Activated CD8-positive, alpha-beta memory T cell treated with anti-CD3 and anti-CD28 coated beads, Interleukin-2, amount 50 U/mL, for 4 hours (primary cell): Measurements from ENCODE around the gene PIK3C3.
"Not testable (repeated sequence)": the region's sequence is repeated elsewhere in the genome, so short reads cannot be mapped to it uniquely, and the experiment has no call there.

Experiments used
- DNase-seq: peaks from one replicate; pipeline ENCODE4 v3.0.0-alpha.2; 2020

Gene PIK3C3

DNA sequence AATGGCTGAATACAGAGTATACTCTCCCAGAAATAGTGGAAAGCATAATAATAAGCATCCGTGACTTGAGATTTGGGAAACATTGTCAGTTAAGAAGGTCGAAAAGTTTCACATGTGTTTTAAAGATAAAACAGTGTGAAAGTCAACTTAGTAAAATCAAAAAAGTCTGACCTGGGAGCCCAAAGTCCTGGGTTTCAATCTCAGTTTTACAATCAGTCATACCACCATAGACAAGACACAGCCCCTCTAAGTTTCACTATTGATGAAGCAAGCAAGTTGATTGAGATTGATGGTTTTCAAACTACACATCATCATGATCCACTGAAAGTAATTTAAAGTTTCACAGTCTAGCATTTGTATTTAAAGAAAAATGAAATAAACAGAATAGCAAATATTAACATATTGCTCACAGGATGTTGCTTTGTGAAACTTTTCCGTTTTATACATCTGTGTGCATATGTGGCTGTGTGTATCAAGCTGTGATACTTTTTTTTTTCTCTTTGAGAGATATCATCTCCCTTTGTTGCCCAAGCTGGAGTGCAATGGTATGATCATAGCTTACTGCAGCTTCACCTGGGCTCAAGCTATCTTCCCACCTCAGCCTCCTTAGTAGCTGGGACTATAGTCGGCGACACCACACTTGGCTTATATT, 71.1 kb downstream of the PIK3C3 start:
- DNase-seq: no peak

DNA sequence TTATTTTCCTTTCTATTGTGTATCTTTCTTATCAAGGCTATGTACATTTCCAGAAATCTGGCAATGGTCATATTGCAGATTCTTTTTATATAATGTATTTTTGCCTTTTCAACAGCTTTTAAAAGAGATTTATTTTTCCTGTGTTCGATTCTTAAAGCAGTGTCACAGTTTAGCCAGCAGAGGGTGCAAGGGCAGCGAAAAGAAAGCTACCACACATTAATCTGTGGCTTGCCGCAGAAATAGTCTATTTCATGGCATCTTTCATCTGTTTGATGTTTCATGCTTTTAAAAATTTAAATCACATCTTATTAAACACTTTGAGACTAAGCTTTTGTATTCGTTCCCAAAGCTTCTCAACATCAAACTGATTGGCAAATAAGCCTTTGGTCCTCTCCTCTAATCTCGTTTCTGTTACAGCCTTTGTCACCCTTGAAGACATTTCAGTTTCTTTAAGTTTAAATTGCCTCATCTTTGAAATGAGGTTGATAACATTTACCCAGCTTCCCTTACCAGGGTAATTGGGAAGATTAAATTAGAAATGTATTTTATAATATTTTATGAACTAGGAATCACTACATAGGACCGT, 73.3 kb downstream of the PIK3C3 start:
- peak; percentile 18 for DNase-seq

DNA sequence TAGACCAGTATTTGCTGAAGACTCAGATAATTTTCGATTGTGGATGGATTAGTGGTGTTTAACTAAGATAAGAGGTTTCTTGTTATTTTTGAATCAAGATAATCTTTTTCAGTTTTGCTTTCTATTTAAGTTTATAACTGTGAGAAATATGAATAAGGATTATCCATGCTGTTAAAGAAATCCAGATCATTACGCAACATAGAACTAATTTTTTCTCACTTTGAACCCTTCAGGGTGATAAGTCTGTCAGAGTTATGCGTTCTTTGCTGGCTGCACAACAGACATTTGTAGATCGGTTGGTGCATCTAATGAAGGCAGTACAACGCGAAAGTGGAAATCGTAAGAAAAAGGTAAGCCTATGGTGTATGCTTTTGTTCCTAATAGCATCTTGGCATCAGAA, 74.1 kb downstream of the PIK3C3 start:
- DNase-seq: no peak

DNA sequence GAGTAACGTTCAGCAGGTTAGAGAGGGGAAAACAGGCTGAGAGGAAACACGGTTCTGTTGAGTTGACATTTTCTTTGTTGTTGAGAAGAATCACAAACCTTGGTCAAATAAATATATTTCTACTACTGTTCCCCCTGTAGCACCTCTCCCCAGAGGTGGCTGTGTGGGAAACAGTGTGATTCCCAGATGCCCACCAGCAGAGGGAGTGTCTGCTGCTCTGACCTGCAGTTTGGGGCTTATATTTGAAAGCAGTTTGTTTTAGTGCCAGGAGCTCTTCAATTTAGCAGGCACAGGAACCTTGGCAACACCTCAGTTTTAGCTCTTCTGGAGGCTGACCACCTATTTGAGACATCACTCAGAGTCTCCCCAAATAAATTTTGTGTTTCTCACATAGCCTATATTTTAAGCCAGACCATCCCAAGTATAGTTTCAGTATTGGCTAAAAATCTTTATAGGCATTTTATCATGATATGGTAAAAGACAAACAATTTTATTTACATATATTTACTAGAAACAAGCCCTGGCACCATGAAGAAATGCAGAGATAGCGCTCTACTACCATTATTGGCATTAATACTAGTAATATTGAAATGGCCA, 75.7 kb downstream of the PIK3C3 start:
- DNase-seq: no peak

DNA sequence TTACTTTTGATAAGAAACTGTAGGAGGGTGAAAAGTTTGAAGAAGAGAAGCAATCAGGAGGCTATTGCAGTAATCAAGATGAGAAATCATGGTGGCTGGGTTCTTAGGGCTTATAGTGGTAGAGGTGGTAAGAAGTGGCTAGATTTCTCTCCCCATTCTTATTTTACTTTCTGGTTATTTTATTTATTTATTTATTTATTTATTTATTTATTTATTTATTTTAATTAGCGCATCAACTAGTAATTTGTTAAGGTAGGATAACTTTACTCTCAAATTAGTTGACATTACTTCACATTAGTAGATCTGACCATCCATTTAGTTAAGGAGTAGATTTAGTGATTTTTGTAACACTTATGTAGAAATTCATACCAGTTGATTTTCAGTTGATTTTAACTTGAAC, 77.4 kb downstream of the PIK3C3 start:
- no peak for DNase-seq

DNA sequence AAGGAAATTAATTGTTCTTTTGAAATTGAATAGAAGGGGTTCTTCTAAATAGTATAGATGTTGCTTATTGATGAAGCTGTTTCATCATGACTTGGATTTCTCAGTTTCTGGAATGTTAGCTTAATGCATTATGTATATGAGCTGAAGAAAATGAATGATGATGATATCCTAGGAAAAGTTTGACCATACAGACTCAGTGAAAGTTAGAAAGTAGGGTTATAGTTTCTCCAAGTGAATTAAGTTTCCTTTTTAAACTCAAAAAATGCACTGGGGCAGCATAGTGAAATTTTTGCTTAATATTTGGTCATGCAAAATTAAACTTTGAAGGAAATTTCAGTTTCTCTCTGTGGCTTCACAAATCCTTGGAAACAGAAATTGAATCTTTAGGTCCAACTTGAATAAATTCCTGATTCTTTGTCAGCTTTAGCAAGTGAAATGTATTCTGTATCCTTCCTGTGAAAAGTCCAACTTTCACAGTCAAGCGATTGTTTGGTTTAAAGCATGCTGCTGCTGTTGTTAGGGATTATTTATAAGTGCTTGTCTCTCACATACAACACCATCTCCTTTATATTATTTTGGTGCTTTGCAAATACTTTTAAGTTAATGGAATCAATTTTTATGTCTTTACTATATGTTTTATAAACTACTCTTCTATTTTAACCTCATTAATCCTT, 78.2 kb downstream of the PIK3C3 start:
- no peak for DNase-seq

DNA sequence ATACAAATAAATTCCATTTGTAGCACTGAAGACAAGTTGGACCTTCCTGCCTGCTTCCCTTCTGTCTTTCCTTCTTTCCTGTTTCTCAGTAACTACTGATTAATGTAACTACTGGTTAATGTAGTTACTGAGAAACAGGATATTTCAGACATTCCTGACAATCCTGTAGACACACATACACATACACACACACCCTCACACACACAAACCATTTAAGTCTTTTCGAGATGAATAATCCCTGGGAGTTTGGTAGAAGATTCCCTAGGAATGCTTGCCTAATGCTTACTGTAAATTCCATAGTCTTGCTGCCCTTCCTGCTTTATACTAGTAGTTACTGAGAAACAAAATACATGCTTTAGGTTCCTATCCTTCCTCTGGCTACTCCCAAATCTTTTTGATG, 83.9 kb downstream of the PIK3C3 start:
- no peak for DNase-seq

DNA sequence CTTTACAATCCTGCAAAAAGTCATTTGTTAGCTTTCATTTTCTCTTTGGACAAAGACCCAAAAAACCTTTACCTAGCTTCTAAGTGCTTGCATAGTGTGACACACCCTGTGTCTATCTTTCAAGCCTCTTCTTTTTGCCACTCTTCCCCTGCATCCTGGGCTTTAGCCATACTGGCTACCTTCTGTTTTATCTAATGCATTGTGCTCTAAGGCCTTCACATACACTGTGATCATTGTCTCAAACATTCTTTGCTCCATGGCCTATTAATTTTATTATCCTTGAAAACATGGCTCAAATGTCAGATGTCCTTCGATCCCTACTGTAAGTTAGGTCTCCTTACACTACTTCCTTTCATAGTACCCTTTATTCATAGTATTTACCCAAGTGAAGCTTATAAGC, 84.4 kb downstream of the PIK3C3 start:
- no peak for DNase-seq

DNA sequence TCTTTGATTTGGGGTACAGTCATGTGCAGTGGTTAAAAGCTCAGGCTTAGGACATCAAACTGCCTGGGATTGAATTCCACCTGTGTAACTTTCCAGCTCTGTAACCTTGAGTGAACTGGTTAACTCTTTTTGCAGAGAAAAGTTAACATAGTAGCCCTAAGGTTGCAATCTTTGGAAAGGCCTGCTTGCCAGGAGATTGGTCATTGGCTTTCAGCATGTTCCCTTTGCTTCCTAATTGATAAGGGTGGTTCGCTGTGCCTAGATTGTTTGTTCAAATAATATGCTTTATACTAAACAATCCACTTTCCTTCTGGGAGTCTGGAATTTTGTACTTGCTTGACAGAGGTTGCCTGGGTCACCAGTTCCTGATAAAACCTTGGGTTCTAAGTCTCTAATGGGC, 86.8 kb downstream of the PIK3C3 start:
- no peak for DNase-seq

DNA sequence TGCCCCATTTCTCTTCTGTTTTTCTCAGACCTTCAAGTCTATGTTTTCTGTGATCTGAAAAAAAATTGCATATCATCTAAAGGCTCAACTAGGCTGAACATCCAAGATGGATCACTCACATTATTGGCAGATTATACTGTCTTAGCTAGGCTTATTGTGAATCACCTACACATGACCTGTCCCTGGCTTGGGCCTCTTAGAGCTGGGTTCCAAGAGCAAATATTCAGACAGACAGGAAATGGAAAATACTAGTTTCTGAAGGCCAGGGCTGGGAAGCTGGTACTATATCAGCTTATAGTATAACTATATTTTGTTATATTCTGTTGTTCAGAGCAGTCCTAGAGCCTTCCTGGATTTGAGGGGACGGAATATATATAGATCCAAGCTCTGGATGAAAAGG, 90.3 kb downstream of the PIK3C3 start:
- no peak for DNase-seq

DNA sequence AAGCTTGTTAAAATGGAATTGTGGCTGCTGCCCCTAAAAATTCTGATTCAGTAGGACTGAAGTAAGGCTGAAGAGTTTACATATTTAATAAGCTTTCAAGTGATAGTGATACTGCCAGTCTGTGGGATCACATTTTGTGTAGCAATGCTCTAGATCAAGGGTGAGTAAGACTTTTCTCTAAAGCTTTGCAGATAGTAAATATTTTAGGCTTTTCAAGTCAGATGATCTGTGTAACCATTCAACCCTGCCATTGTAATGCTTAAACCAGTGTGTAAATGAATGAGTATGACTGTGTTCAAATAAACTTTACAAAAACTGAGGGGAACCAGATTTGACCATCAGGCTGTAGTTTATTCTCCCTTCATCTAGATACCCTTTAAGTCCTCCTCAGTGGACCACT, 92.7 kb downstream of the PIK3C3 start:
- no peak for DNase-seq

DNA sequence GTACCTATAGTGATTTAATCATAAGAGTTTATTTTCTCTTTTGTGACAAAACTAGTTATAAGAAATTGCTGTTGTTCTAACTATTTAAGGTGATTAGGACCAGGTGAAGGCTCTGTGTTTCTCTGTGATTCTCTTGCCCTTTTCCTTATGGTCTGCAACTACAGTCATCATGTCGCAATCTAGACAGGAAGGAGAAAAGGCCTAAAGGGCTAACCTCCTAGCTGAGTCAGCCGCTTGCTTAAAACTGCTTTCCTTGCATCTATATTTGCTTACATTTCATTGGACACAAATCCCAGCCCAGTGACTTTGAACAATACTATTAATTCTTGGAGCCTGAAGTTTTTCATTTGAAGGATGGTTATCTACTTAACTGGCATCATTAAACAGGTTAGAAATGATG, 93.1 kb downstream of the PIK3C3 start:
- DNase-seq: no peak

DNA sequence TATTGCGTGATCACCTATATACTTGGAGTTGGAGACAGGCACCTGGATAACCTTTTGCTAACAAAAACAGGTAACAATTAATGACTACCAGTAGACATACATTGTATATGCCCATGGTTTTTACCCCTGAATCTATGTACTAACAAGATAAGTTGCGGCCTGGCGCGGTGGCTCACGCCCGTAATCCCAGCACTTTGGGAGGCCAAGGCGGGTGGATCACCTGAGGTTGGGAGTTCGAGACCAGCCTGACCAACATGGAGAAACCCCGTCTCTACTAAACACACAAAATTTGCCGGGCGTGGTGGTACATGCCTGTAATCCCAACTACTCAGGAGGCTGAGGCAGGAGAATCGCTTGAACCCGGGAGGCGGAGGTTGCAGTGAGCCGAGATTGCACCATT, 94.5 kb downstream of the PIK3C3 start:
- not testable (repeated sequence) for DNase-seq

DNA sequence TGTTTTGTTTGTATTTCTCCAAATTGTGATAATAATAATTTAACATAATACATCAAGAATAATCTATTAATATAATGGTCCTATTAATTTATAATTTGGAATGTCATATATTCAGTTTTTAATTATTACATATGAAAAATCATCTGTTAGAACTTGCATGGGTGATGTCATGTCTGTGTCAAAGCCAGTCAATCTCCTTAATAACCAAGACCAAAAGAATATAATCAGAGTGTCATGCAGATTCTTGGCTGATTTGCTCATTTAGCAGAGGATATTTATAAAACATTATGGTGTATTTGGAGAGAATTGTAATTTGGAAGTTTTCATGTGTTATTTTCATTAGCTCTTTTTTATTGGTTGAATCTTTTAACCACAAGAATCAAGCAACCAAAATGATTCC, 96.4 kb downstream of the PIK3C3 start:
- no peak for DNase-seq

DNA sequence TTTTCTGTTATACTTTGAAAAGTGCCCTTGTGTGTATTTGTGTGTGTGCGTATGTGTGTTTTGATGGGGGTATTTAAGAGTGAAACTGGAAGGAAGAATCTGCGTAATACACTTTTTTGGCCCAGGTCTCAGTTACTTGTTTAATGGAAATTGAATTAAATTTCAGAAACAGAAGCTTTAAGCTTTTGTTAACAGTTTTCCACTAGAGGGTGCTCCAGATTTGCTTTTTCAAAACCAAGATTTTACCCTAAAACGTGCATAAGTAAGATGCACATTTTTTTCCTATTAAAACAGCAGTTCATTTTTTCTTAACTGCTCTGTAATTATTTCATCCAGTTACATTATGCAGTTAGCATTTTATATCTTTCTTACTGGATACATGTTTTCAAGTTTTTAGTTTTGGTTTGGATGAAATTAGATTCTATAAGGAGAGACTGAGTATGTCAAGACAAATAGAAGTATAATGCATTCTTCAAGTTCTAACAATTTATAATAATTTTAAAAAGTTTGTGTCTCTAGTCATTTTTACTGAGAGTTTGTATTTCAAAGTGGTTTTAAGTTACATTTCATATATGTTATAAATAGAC, 97.2 kb downstream of the PIK3C3 start:
- no peak for DNase-seq

DNA sequence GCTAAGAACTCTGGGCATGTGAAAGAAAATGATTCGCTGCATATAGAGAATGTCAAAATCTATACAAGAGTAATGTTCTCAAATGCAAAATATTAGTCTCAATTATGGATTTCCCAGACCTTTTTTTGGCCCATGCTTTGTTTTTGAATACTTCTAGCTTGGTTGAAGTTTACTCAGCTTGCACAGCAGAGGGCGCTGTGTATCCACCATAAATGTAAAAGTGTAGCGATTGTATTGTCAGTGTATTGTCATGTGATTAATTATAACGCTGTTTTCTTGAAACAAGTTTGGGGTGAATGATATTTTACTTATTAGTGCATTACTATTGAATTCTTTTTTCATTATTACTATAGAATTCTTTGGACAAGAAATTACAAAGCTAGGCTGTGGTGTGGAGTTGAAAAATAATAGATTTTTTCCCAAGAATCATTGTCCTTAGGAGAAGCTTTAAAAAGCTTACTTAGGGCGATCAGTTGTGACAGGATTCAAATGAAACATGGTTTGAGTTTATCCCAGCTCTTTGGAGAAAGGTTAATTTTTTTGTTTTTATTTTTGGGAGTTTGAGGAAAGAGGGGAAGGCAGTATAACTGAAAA, 98.3 kb downstream of the PIK3C3 start:
- DNase-seq: peak; percentile 58

DNA sequence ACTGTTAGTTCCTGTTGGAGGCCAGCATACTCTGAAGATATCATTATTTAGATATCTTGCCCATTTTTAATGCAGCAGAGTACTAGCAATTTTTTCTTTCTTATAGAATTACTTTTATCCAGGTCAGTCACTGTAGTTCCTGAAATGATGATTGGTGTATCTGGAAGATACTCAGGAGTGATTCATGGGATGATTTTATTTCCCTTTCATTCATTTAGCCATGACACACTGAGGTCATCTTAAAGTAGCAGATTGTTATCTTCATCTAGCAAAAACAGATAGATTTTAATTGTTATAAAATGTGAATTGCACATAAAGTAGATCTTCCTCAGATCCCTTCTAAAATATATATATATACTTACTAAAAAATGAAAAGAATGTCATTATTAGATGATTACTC, 109.1 kb downstream of the PIK3C3 start:
- DNase-seq: no peak

DNA sequence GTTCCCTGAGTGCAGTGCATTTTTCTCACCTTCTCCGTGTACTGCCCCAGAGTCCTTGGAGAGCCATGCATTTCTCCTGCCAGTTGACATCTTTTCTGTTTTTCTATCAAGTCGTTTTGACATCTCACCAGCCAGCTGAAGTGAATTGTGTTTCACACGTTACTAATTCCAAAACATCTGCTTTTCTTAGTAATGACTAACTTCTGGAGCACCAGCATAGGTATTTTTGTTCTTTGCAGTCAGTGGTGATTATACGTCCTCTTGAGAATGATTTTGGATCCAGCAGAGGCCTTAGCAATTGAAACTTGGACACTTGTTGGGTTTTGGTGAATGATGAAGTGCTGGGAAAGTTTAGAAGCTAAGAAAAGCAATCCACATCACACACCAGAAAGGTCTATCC, 112.5 kb downstream of the PIK3C3 start:
- DNase-seq: no peak

DNA sequence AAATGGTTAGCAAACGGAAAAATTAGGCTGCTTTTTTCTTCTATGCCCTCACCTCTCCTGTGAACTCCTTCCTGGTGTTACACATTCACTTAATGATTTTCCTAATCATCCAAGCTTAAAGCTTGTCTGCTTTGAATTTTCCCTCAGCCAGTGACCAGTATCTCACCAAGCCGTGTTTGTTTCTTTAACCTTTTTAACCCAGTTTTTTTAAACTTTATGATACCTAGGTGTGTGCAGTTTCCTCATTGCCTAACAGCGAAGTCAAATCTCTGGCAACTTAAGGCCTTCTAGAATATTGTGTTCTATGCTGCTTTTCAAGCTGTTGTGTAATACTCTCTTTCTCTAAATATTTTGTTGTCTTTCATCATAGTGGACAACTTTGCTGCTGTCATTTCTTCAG, 113.0 kb downstream of the PIK3C3 start:
- no peak for DNase-seq

DNA sequence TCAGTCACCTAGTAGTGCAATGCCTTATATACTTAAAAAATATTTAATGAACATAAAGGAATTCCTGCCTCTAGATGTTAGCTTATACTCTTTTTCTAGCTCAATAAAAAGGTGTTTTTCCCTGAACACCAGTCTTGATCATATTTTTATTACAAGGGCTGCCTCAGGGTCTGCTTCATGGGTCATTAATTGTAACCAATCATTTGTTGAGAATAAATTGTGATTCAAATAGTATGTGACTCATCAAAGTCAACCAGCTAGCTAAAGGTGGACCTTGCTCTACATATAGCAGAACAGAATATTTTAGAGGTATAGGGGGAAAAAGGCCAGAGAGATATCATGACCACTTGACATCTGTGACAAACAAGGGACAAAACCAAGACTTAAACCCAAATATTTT, 114.0 kb downstream of the PIK3C3 start:
- DNase-seq: no peak

DNA sequence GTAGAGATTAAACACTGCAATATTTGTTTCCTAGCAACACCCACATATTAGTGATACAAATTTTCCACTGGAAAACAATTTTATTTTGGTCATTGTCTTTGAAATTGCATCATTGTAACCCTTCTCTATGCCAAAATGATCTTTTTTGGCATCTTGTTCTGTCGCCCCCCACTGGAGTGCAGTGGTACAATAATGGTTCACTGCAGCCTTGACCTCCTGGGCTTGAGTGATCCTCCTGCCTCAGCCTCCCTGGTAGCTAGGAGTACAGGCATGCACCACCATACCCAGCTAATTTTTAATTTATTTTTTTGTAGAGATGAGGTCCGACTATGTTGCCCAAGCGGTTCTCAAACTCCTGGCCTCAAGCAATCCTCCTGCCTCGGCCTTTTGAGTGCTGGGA, 117.4 kb downstream of the PIK3C3 start:
- no peak for DNase-seq

DNA sequence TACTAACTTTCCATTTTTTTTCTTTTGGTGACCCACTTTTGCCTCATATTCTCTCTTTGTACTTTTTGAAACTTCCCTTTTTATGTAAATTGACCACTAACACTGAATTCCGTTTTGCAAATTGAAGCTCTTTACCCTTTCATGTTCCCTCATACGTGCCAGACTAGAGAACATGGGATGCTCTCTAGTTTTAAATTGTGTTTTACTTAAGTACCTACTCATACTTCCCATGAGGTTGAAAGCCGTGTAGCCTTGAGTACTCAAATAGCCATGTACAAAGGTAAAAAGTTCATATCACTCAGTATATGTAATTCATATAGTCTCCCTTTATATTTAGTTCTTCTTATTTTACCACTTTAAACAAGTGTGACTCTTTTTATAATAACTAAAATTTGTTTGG, 119.7 kb downstream of the PIK3C3 start:
- DNase-seq: no peak

DNA sequence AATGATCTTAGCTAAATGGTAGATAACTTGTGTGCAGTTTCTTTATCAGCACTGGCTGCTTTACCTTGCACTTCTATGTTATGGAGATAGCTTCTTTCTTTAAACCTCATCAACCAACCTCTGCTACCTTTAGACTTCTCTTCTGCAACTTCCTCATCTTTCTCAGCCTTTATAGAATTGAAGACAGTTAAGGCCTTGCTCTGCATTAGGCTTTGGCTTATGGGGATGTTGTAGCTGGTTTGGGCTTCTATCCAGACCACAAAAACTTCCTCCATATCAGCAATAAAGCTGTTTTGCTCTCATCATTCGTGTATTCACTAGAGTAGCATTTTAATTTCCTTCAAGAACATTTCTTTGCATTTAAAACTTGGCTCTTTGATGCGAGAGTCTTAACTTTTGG, 123.7 kb downstream of the PIK3C3 start:
- no peak for DNase-seq

DNA sequence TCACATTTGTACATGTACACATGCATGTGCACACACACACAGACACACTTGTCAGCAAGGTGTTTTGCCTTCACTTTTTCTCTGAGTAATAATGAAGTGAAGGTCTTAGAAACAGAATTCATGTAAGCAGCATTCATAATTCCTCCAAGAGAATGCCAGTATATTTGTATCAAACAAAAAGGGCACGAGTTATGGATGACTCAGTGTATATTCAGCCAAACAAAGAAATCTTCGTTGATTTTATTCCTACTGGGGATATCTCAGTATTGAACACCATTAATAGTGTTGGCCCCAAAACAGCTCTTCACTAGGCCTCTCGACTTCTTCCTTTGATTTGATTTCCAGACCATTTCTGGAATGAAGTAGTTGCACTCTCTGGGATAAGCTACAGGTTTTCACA, 125.3 kb downstream of the PIK3C3 start:
- no peak for DNase-seq
